GM10248 (cell line): Measurements from ENCODE around the gene PHF5A.

Experiments
- CTCF ChIA-PET: fragments of 300-600 bp; sonication (Branson Sonifier 250); formaldehyde crosslinking; extraction: SDS; loops from one replicate; lab custom pipeline; 2021; ENCODE audit warnings: antibody characterized with exemption; lab: Yijun Ruan, JAX
- POLR2A ChIA-PET: fragments of 350-650 bp; sonication (Branson Sonifier 250); formaldehyde crosslinking; extraction: SDS; loops from one replicate; lab custom pipeline; 2020; ENCODE audit warnings: antibody characterized with exemption; lab: Yijun Ruan, JAX
- DNase-seq: peaks from one replicate; pipeline ENCODE4 v3.0.0; 2012; ENCODE audit errors: extremely low spot score
- CTCF ChIP-seq: IDR thresholded peaks from 2 replicates; pipeline ENCODE4 v1.5.1; 2012; ENCODE audit warnings: mild to moderate bottlenecking, low read depth; ENCODE audit errors: extremely low read depth, missing control alignments, control extremely low read depth

The PHF5A gene

GRCh38 chr22:41491374-41492100 lies 23.0 kb upstream of the PHF5A start:
- ChIA-PET CTCF (interaction anchor here (0.8 to 2.0 kb wide), 7 partner anchors 9 to 87 kb away, joined by 3 to 7 read pairs (median 5); no protein-coding TSS in a partner anchor), POLR2A (interaction anchor here (0.6 kb wide), 1 partner anchor 640 kb away, joined by 3 read pairs; no protein-coding TSS in a partner anchor)
- DNase-seq = no peak
- no peak for TF ChIP-seq CTCF

GRCh38 chr22:41488596-41489385 lies 20.3 kb upstream of the PHF5A start:
- ChIA-PET POLR2A (no interaction called here), CTCF (interaction anchor here (1.0 to 2.2 kb wide), 5 partner anchors 10 to 90 kb away, joined by 3 to 7 read pairs (median 6); no protein-coding TSS in a partner anchor)
- no peak for DNase-seq
- TF ChIP-seq CTCF = no peak

- TF ChIP-seq CTCF = no peak
- ChIA-PET POLR2A (no interaction called here), CTCF (interaction anchor here (1.4 to 2.2 kb wide), 3 partner anchors 9 to 38 kb away, joined by 6 to 7 read pairs (median 7); no protein-coding TSS in a partner anchor)
- DNase-seq = no peak
These were observed 19.6 kb upstream of the PHF5A start for GRCh38 chr22:41488076-41488475.

- no peak for TF ChIP-seq CTCF
- POLR2A ChIA-PET = interaction anchor here (0.6 kb wide), 1 partner anchor 137 kb away, joined by 3 read pairs; no protein-coding TSS in a partner anchor
- CTCF ChIA-PET = interaction anchor here (2.2 kb wide), 1 partner anchor 39 kb away, joined by 6 read pairs; no protein-coding TSS in a partner anchor
- DNase-seq = no peak
These were observed 18.8 kb upstream of the PHF5A start for GRCh38 chr22:41487037-41487935.

GRCh38 chr22:41485033-41485432 lies 16.5 kb upstream of the PHF5A start:
- TF ChIP-seq CTCF = no peak
- DNase-seq = no peak
- ChIA-PET CTCF (interaction anchor here (1.0 to 1.2 kb wide), 2 partner anchors 33 to 81 kb away, joined by 3 to 4 read pairs; no protein-coding TSS in a partner anchor), POLR2A (no interaction called here)
